IMR-90 (cell line): ENCODE measurements around the gene PNPLA2. TPM values are rescaled to one million over a fixed set of nuclear protein-coding genes. Genes with fewer than 3 reads are reported as not detected.

Experiments used
- ATAC-seq: fragments of 200-7000 bp; cut with Tn5 transposase; 2 replicates; pipeline ENCODE4 v1.9.1; 2020; ENCODE audit warnings: low read depth, mild to moderate bottlenecking, moderate library complexity
- BruUV-seq: library from RNA; stranded (reverse); fragments of 400-500 nt; replicated peaks from 2 replicates; lab custom pipeline; 2021; lab: Mats Ljungman, UMichigan
- CTCF ChIA-PET: fragments of 300-600 bp; formaldehyde crosslinking; extraction: SDS; loops from one replicate; lab custom pipeline; 2021; ENCODE audit warnings: antibody characterized with exemption; lab: Yijun Ruan, JAX
- POLR2A ChIA-PET: fragments of 300-600 bp; sonication (Branson Sonifier 250); formaldehyde crosslinking; loops from one replicate; lab custom pipeline; 2022; ENCODE audit warnings: antibody characterized with exemption; ENCODE audit not compliant: unreplicated experiment; lab: Charles Lee
- DNase-seq: peaks from one replicate; pipeline ENCODE4 v3.0.0; 2013
- H2AFZ ChIP-seq: replicated peaks from 2 replicates; pipeline ENCODE3; 2013; ENCODE audit warnings: low read length, mild to moderate bottlenecking; ENCODE audit not compliant: poor library complexity
- H2AK5ac ChIP-seq: 2 replicates; pipeline ENCODE4 v1.6.1; 2013; ENCODE audit warnings: low read depth, low read length, inconsistent platforms
- H2AK9ac ChIP-seq: replicated peaks from 2 replicates; pipeline ENCODE3; 2013; ENCODE audit warnings: mild to moderate bottlenecking, low read depth, low read length, moderate library complexity; ENCODE audit not compliant: poor library complexity
- H2BK120ac ChIP-seq: 2 replicates; pipeline ENCODE4 v1.6.1; 2013; ENCODE audit warnings: low read depth, low read length, inconsistent platforms
- H2BK15ac ChIP-seq: 3 replicates; pipeline ENCODE4 v1.6.1; 2013; ENCODE audit warnings: low read depth, low read length, inconsistent platforms
- H2BK20ac ChIP-seq: 2 replicates; pipeline ENCODE4 v1.6.1; 2013; ENCODE audit warnings: low read depth, mild to moderate bottlenecking, inconsistent platforms, low read length, moderate library complexity
- H2BK5ac ChIP-seq: 2 replicates; pipeline ENCODE4 v1.6.1; 2013; ENCODE audit warnings: mild to moderate bottlenecking, low read depth, low read length, inconsistent platforms; ENCODE audit not compliant: poor library complexity, severe bottlenecking
- H3K14ac ChIP-seq: replicated peaks from 2 replicates; pipeline ENCODE4 v1.6.1; 2013; ENCODE audit warnings: low read depth, low read length, inconsistent platforms
- H3K18ac ChIP-seq: 2 replicates; pipeline ENCODE4 v1.6.1; 2013; ENCODE audit warnings: low read depth, low read length, control low read depth
- H3K23ac ChIP-seq: 2 replicates; pipeline ENCODE4 v1.6.1; 2013; ENCODE audit warnings: low read depth, low read length, inconsistent platforms
- H3K27ac ChIP-seq: 2 replicates; pipeline ENCODE4 v1.5.1; 2013; ENCODE audit warnings: mild to moderate bottlenecking, control low read depth, low read length; ENCODE audit not compliant: insufficient read depth
- H3K27me3 ChIP-seq: 2 replicates; pipeline ENCODE4 v1.6.1; 2013; ENCODE audit warnings: low read length; ENCODE audit not compliant: control insufficient read depth, insufficient read depth
- H3K36me3 ChIP-seq: 2 replicates; pipeline ENCODE4 v1.6.1; 2013; ENCODE audit warnings: low read length, mixed read lengths; ENCODE audit not compliant: control insufficient read depth, insufficient read depth
- H3K4ac ChIP-seq: 2 replicates; pipeline ENCODE4 v1.6.1; 2013; ENCODE audit warnings: low read depth, low read length, inconsistent platforms
- H3K4me1 ChIP-seq: 2 replicates; pipeline ENCODE4 v1.6.1; 2013; ENCODE audit warnings: low read length, mixed read lengths; ENCODE audit not compliant: control insufficient read depth, insufficient read depth
- H3K4me2 ChIP-seq: 2 replicates; pipeline ENCODE4 v1.6.1; 2013; ENCODE audit warnings: low read depth, mild to moderate bottlenecking, control low read depth, low read length, moderate library complexity
- H3K4me3 ChIP-seq: 2 replicates; pipeline ENCODE4 v1.5.1; 2013; ENCODE audit warnings: low read depth, mild to moderate bottlenecking, control low read depth, low read length, moderate library complexity; ENCODE audit not compliant: insufficient read depth
- H3K56ac ChIP-seq: 2 replicates; pipeline ENCODE4 v1.6.1; 2013; ENCODE audit warnings: low read length, inconsistent platforms; ENCODE audit not compliant: insufficient read depth; ENCODE audit errors: extremely low read depth
- H3K79me1 ChIP-seq, 2 experiments: 2 replicates each; pipeline ENCODE4 v1.6.1; 2013; ENCODE audit warnings: low read length in 2 of 2, inconsistent platforms in 1 of 2, low read depth in 1 of 2
- H3K9ac ChIP-seq: 2 replicates; pipeline ENCODE4 v1.6.1; 2013; ENCODE audit warnings: low read depth, low read length, control low read depth
- H3K9me1 ChIP-seq: 2 replicates; pipeline ENCODE4 v1.6.1; 2013; ENCODE audit warnings: low read length, inconsistent platforms; ENCODE audit not compliant: insufficient read depth
- H3K9me3 ChIP-seq: 2 replicates; pipeline ENCODE4 v1.6.1; 2013; ENCODE audit warnings: low read length; ENCODE audit not compliant: control insufficient read depth, insufficient read depth
- H4K20me1 ChIP-seq: 2 replicates; pipeline ENCODE4 v1.6.1; 2013; ENCODE audit warnings: low read length, inconsistent platforms; ENCODE audit not compliant: insufficient read depth
- H4K5ac ChIP-seq: 2 replicates; pipeline ENCODE4 v1.6.1; 2013; ENCODE audit warnings: mild to moderate bottlenecking, low read depth, low read length, control low read depth
- H4K8ac ChIP-seq, 2 experiments: 2 replicates each; pipeline ENCODE4 v1.6.1; 2013; ENCODE audit warnings: low read depth in 2 of 2, low read length in 2 of 2, control low read depth in 1 of 2, inconsistent platforms in 1 of 2
- H4K91ac ChIP-seq: 2 replicates; pipeline ENCODE4 v1.6.1; 2013; ENCODE audit warnings: low read depth, low read length, inconsistent platforms; ENCODE audit not compliant: insufficient read depth
- POLR2A ChIP-seq: IDR thresholded peaks from 2 replicates; pipeline ENCODE4 v1.6.1; 2012; ENCODE audit warnings: mild to moderate bottlenecking, low read depth, low read length
- WGBS, 2 experiments: methylation state at CpG; one replicate each; pipeline versions ENCODE4 v1.1.5 to v1.1.7; 2013; ENCODE audit warnings: missing lambda C conversion rate in 2 of 2; ENCODE audit not compliant: insufficient read length in 1 of 2; ENCODE audit errors: extremely low coverage in 2 of 2; 5-methylcytosine and 5-hydroxymethylcytosine counted together
- dilution Hi-C: fragments of 300-500 bp; cut with HindIII; formaldehyde crosslinking; loops from one replicate; pipeline ENCODE4 v1.14.3; 2018; ENCODE audit warnings: low sequenced_read_pairs; ENCODE audit not compliant: unreplicated experiment
- in situ Hi-C: fragments of 300-500 bp; cut with MboI; formaldehyde crosslinking; loops from 3 replicates; pipeline ENCODE4 v1.14.3; 2019; ENCODE audit warnings: low sequenced_read_pairs, inconsistent platforms, mixed read lengths
- intact Hi-C: fragments of 100-400 bp; cut with micrococcal nuclease; formaldehyde crosslinking; loops from 2 replicates; pipeline ENCODE4 v1.10.0; 2022
- polyA plus RNA-seq, 3 experiments: library from polyadenylated mRNA; depleted of rRNA; stranded (reverse); fragments of >200 nt; gene quantifications; 2 replicates each; pipeline ENCODE4 v1.2.3, GENCODE V29; 2012; ENCODE audit warnings: low replicate concordance in 1 of 3
- total RNA-seq: library from RNA; depleted of rRNA; stranded (reverse); fragments of >200 nt; gene quantifications from 2 replicates; pipeline ENCODE4 v1.2.3, GENCODE V29; 2012

The PNPLA2 gene
- total and polyA plus RNA-seq, 2 of the 4 experiments (the other 2 are of a cell fraction), result 7.0 to 94.3 TPM

DNA sequence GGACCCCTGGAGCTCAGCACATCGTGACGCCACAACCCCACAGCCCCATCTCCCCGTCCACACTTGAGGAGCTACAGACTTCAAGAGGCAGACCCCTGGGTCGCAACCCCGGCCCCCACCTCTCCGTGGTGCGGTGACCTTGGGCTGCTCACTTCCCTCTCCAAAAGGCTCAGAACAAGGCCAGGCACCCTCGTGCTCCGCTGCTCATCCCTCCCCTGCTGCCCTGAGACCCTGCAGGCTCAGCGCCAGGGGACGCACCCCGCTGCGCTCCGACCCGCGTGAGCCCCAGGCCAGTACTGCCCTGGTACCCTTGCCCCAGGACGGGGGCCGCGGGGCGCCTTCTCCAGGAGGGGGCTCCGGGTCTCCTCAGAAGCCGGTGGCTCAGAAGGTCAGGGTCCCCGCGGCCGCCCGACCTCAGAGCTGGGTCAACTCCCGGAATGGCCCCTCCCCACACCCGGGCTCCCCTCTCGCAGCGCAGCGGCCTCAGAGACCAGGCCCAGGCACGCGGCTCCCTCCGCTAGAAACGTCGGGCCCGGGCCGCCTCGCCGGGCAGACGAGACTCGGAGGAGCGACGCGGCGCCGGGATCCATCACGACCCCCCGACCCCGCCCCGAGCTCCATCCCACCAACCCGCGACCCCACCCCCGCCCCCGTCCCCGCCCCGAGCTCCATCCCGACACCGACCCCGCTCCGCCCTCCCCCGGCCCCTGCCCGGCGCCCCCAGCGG is 42.0 kb upstream of the PNPLA2 start:
- H3K27ac ChIP-seq, result peak overlapping the region; percentile 96
- H3K56ac ChIP-seq, result peak overlapping the region; percentile 41
- H3K36me3 ChIP-seq, result peaks cover 31% of the 10 kb centered on the region
- H2AK5ac ChIP-seq, result peak overlapping the region; percentile 99
- H3K4me2 ChIP-seq, result peak overlapping the region; percentile 93
- H2AFZ ChIP-seq, result peak overlapping the region; percentile 90
- peak overlapping the region; percentile 99 for H3K4me3 ChIP-seq
- H4K5ac ChIP-seq, result peak overlapping the region; percentile 30; the same call in 1 of the 2 replicates
- WGBS, 2 experiments, result 7% methylated on average over 5 of the region's 65 CpGs; no CpG with 5 or more reads in 1 of the 2 experiments
- dilution Hi-C loops, result no loop called here
- peaks cover 11% of the 10 kb centered on the region; the same call in 1 of the 2 replicates for H3K9me1 ChIP-seq
- no peak overlapping the region for H2BK120ac ChIP-seq
- no peak for TF ChIP-seq POLR2A
- intact Hi-C loops, result no loop called here
- peaks cover 12 to 71% of the 10 kb centered on the region in 2 experiments for H3K79me1 ChIP-seq
- no peak overlapping the region for H2BK20ac ChIP-seq
- peak overlapping the region; percentile 91 for H4K91ac ChIP-seq
- H4K8ac ChIP-seq, result peak overlapping the region; percentile 56 to 91; a peak in 3 of 4 replicates
- H3K27me3 ChIP-seq, result no peaks in the 10 kb centered on the region
- ATAC-seq (peak; percentile 64), DNase-seq (no peak)
- H2BK5ac ChIP-seq, result peak overlapping the region; percentile 88
- POLR2A ChIA-PET, result interaction anchor here (0.6 kb wide), 1 partner anchor 27 kb away, joined by 4 read pairs; no protein-coding TSS in a partner anchor
- CTCF ChIA-PET, result no interaction called here
- H3K9ac ChIP-seq, result peak overlapping the region; percentile 99
- no peaks in the 10 kb centered on the region for H3K9me3 ChIP-seq
- H3K14ac ChIP-seq, result peak overlapping the region; percentile 77
- peak overlapping the region; percentile 93 for H3K23ac ChIP-seq
- no peak overlapping the region; the same call in 1 of the 2 replicates for H3K18ac ChIP-seq
- H2AK9ac ChIP-seq, result peak overlapping the region; percentile 100
- no TSS peak for BruUV-seq
- peak overlapping the region; percentile 91 for H3K4ac ChIP-seq
- peaks cover 51% of the 10 kb centered on the region for H4K20me1 ChIP-seq
- in situ Hi-C loops, result no loop called here
- H3K4me1 ChIP-seq, result peaks cover 13% of the 10 kb centered on the region
- no peak overlapping the region; the same call in 2 of the 3 replicates for H2BK15ac ChIP-seq
